GM19043 (cell line): ENCODE results near the gene KCNQ5.
A peak's percentile ranks its signal among the peaks of the same experiment; 100 is the strongest.
"Not testable (repeated sequence)": the region's sequence is repeated elsewhere in the genome, so short reads cannot be mapped to it uniquely, and the experiment has no call there.

Experiments used
- ATAC-seq: cut with Tn5 transposase; IDR thresholded peaks from one replicate; pipeline ENCODE4 v1.9.1; 2021; ENCODE audit warnings: low read depth; ENCODE audit not compliant: unreplicated experiment

The KCNQ5 gene

GRCh38 chr6:73152966-73153757 is 531.3 kb downstream of the KCNQ5 start:
- no peak for ATAC-seq

- no peak for ATAC-seq
These were observed 535.2 kb downstream of the KCNQ5 start for GRCh38 chr6:73156793-73157767.

GRCh38 chr6:73157870-73158269 is 536.0 kb downstream of the KCNQ5 start:
- no peak for ATAC-seq

- no peak for ATAC-seq
These were observed 547.2 kb downstream of the KCNQ5 start for GRCh38 chr6:73169111-73169510.

GRCh38 chr6:73169633-73170032 is 547.8 kb downstream of the KCNQ5 start:
- no peak for ATAC-seq

GRCh38 chr6:73174646-73175045 is 552.8 kb downstream of the KCNQ5 start:
- no peak for ATAC-seq

- no peak for ATAC-seq
These were observed 554.2 kb downstream of the KCNQ5 start for GRCh38 chr6:73176057-73176456.

GRCh38 chr6:73177221-73177944 is 555.5 kb downstream of the KCNQ5 start:
- peak; percentile 55 for ATAC-seq

GRCh38 chr6:73180076-73180738 is 558.3 kb downstream of the KCNQ5 start:
- no peak for ATAC-seq

GRCh38 chr6:73180763-73181619 is 559.1 kb downstream of the KCNQ5 start:
- ATAC-seq: peak; percentile 81

GRCh38 chr6:73182021-73182607 is 560.2 kb downstream of the KCNQ5 start:
- ATAC-seq: no peak

GRCh38 chr6:73193302-73193701 is 571.4 kb downstream of the KCNQ5 start:
- not testable (repeated sequence) for ATAC-seq

- no peak for ATAC-seq
These were observed 572.9 kb downstream of the KCNQ5 start for GRCh38 chr6:73194744-73195143.

GRCh38 chr6:73200247-73200646 is 578.4 kb downstream of the KCNQ5 start:
- ATAC-seq: no peak

GRCh38 chr6:73200735-73201134 is 578.9 kb downstream of the KCNQ5 start:
- ATAC-seq: no peak

GRCh38 chr6:73203098-73203497 is 581.2 kb downstream of the KCNQ5 start:
- no peak for ATAC-seq

GRCh38 chr6:73204252-73204651 is 582.4 kb downstream of the KCNQ5 start:
- no peak for ATAC-seq

- ATAC-seq: no peak
These were observed 585.5 kb downstream of the KCNQ5 start for GRCh38 chr6:73207221-73207837.

GRCh38 chr6:73209117-73209516 is 587.3 kb downstream of the KCNQ5 start:
- ATAC-seq: no peak
